PC-9 (cell line): ENCODE measurements around the gene EVX1.

ENCODE experiments used
- CTCF ChIP-seq: fragments of 200-600 bp; sonication (generic); conservative IDR thresholded peaks from 2 replicates; pipeline ENCODE4 v1.6.1; 2017; ENCODE audit warnings: mixed run types, antibody characterized with exemption, mild to moderate bottlenecking, moderate library complexity
- EZH2 ChIP-seq: fragments of 200-600 bp; sonication (generic); IDR thresholded peaks from 2 replicates; pipeline ENCODE4 v1.8.0; 2017; ENCODE audit warnings: antibody characterized with exemption, low read depth

- TF ChIP-seq CTCF (no peak), EZH2 (no peak)
Measured at GRCh38 chr7:27193335-27194001, 49.1 kb upstream of the EVX1 start.
